Measurements from ENCODE around the gene FBXO31. TPM values are rescaled to one million over a fixed set of nuclear protein-coding genes. Genes with fewer than 3 reads are reported as not detected.

Gene FBXO31
- total and polyA plus RNA-seq, 2 donors (not counting 3 experiments of a cell fraction or from before 2014, with no cell fraction given): 17.1 to 31.8 TPM

DNA sequence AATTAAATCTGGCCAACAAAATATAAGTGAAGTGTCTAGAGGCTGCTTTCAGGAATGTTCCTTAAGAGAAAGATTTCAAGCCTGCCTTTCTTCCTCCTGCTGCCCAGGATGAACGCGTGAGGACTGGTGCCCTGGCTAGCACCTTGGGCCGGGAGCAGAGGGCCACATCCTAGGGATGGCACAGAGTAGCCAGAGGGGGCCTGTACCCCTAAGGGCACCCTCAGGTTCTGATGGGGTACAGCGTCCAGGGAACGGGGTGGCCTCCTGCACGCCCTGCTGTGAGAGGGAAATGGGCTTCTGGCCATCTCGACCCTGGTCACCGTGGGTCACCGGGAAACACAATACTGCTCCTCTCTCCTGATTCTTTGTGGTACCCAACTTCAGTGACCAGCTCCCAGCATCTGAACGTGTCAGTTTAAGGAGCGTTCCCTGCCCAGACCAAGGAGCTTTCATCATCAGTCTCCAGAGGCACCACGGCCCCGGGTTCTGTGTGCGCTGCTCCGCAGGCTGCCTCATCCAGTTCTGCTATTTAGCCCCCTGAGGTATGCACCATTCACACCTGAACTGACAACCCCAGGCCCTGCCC is 48.8 kb upstream of the FBXO31 start:
- FAIRE-seq (no peak), DNase-seq (ENCODE audit: low read depth, low spot score) (no peak)
- POLR2A ChIA-PET: no interaction called here
- no peak overlapping the region for H3K27ac ChIP-seq (ENCODE audit: insufficient read depth, low read depth, low read length)
- H3K36me3 ChIP-seq (ENCODE audit: control insufficient read depth in 2 of 2, extremely low read depth in 1 of 2, insufficient read depth in 2 of 2, low read length in 2 of 2): peaks cover 0 to 12% of the 10 kb centered on the region in 2 experiments
- H3K4me2 ChIP-seq (ENCODE audit: insufficient read depth, low read length): no peak overlapping the region
- dilution Hi-C loops (cut with MboI; ENCODE audit: extremely low pct_ligation_motif_present, low sequenced_read_pairs): no loop called here
- no peak overlapping the region for H3K4me3 ChIP-seq (replicated peaks in 1 of 3; ENCODE audit: insufficient read depth in 1 of 3, low read depth in 1 of 3, low read length in 3 of 3)
- no TSS peak for BruUV-seq (replicated peaks)
- H3K9me3 ChIP-seq (replicated peaks; ENCODE audit: control insufficient read depth, insufficient read depth, low read length): no peaks in the 10 kb centered on the region
- H4K20me1 ChIP-seq (replicated peaks; ENCODE audit: control insufficient read depth, extremely low read depth, insufficient read depth, low read length): no peaks in the 10 kb centered on the region
- H3K27me3 ChIP-seq (ENCODE audit: control insufficient read depth in 2 of 2, insufficient read depth in 2 of 2, low read length in 2 of 2): no peaks in the 10 kb centered on the region
- H3K4me1 ChIP-seq (ENCODE audit: control insufficient read depth, extremely low read depth, insufficient read depth, low read length): peaks cover 18% of the 10 kb centered on the region
- no peak overlapping the region for H3K9ac ChIP-seq (replicated peaks; ENCODE audit: extremely low read depth, insufficient read depth, low read length)
- CTCF ChIA-PET: interaction anchor here (1.3 to 5.2 kb wide), 2 partner anchors 16 to 139 kb away, joined by 4 to 16 read pairs; no protein-coding TSS in a partner anchor
- H3K79me2 ChIP-seq (ENCODE audit: control insufficient read depth, insufficient read depth, low read length): peaks cover 6% of the 10 kb centered on the region
- H2AFZ ChIP-seq (ENCODE audit: low read depth, low read length): no peak overlapping the region
- intact Hi-C loops (cut with micrococcal nuclease): no loop called here
- no peaks in the 10 kb centered on the region for H3K9me1 ChIP-seq (replicated peaks; ENCODE audit: control insufficient read depth, extremely low read depth, insufficient read depth, low read length)
- TF ChIP-seq MYC (IDR thresholded peaks at IDR 0.05; ENCODE audit: low read depth, low read length): no peak
- no peak for TF ChIP-seq GATA2 (IDR thresholded peaks at IDR 0.05; ENCODE audit: insufficient read depth, insufficient read length, low read depth, low read length)
- TF ChIP-seq EZH2 (IDR thresholded peaks at IDR 0.05; ENCODE audit: borderline replicate concordance, low read depth, low read length, severe bottlenecking): no peak

DNA sequence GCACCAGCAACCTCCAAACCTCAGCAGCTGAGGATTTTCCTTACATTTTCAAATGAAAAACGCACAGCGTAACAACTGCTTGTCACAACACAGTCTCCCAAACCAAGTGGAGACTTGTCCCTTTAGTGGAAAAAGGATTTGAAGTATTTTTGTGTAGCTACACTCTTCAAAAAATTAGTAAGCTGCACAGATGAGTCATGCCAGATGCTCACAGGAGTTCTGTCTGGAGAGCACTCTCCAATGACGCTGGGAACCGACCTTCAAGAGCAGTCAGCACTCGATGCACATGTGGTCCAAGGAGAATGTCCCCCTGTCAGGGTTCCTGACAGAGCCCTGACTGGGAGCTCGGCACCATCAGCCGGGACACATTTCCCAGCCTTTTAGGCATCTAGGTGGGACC is 48.4 kb upstream of the FBXO31 start:
- Histone ChIP-seq H2AFZ (ENCODE audit: low read depth, low read length) (no peak overlapping the region), H3K9ac (replicated peaks; ENCODE audit: extremely low read depth, insufficient read depth, low read length) (no peak overlapping the region), H3K4me1 (ENCODE audit: control insufficient read depth, extremely low read depth, insufficient read depth, low read length) (peaks cover 17% of the 10 kb centered on the region), H3K27ac (ENCODE audit: insufficient read depth, low read depth, low read length) (no peak overlapping the region), H3K79me2 (ENCODE audit: control insufficient read depth, insufficient read depth, low read length) (peaks cover 6% of the 10 kb centered on the region), H3K4me2 (ENCODE audit: insufficient read depth, low read length) (no peak overlapping the region), H3K27me3 (ENCODE audit: control insufficient read depth in 2 of 2, insufficient read depth in 2 of 2, low read length in 2 of 2) (no peaks in the 10 kb centered on the region), H3K9me3 (replicated peaks; ENCODE audit: control insufficient read depth, insufficient read depth, low read length) (no peaks in the 10 kb centered on the region), H3K4me3 (replicated peaks in 1 of 3; ENCODE audit: insufficient read depth in 1 of 3, low read depth in 1 of 3, low read length in 3 of 3) (no peak overlapping the region), H3K9me1 (replicated peaks; ENCODE audit: control insufficient read depth, extremely low read depth, insufficient read depth, low read length) (no peaks in the 10 kb centered on the region), H3K36me3 (ENCODE audit: control insufficient read depth in 2 of 2, extremely low read depth in 1 of 2, insufficient read depth in 2 of 2, low read length in 2 of 2) (peaks cover 0 to 12% of the 10 kb centered on the region in 2 experiments), H4K20me1 (replicated peaks; ENCODE audit: control insufficient read depth, extremely low read depth, insufficient read depth, low read length) (no peaks in the 10 kb centered on the region)
- CTCF ChIA-PET: interaction anchor here (1.3 to 5.2 kb wide), 2 partner anchors 15 to 140 kb away, joined by 4 to 16 read pairs; no protein-coding TSS in a partner anchor
- no peak for DNase-seq (ENCODE audit: low read depth, low spot score)
- no peak for FAIRE-seq
- dilution Hi-C loops (cut with MboI; ENCODE audit: extremely low pct_ligation_motif_present, low sequenced_read_pairs): no loop called here
- POLR2A ChIA-PET: no interaction called here
- intact Hi-C loops (cut with micrococcal nuclease): no loop called here
- BruUV-seq (replicated peaks): no TSS peak
- TF ChIP-seq POLR2A (IDR thresholded peaks at IDR 0.05; ENCODE audit: low read depth, low read length) (no peak), JUN (IDR thresholded peaks at IDR 0.05; ENCODE audit: borderline replicate concordance, insufficient read depth, insufficient read length, low read depth) (no peak), POLR2AphosphoS5 (IDR thresholded peaks at IDR 0.05; ENCODE audit: insufficient read depth, low read depth, low read length) (no peak), GATA2 (IDR thresholded peaks at IDR 0.05; ENCODE audit: insufficient read depth, insufficient read length, low read depth, low read length) (no peak), EZH2 (IDR thresholded peaks at IDR 0.05; ENCODE audit: borderline replicate concordance, low read depth, low read length, severe bottlenecking) (no peak), FOS (IDR thresholded peaks at IDR 0.05; ENCODE audit: borderline replicate concordance, insufficient read depth, low read length) (no peak), MYC (IDR thresholded peaks at IDR 0.05; ENCODE audit: low read depth, low read length) (no peak)
- TF ChIP-seq, protein P1, sequence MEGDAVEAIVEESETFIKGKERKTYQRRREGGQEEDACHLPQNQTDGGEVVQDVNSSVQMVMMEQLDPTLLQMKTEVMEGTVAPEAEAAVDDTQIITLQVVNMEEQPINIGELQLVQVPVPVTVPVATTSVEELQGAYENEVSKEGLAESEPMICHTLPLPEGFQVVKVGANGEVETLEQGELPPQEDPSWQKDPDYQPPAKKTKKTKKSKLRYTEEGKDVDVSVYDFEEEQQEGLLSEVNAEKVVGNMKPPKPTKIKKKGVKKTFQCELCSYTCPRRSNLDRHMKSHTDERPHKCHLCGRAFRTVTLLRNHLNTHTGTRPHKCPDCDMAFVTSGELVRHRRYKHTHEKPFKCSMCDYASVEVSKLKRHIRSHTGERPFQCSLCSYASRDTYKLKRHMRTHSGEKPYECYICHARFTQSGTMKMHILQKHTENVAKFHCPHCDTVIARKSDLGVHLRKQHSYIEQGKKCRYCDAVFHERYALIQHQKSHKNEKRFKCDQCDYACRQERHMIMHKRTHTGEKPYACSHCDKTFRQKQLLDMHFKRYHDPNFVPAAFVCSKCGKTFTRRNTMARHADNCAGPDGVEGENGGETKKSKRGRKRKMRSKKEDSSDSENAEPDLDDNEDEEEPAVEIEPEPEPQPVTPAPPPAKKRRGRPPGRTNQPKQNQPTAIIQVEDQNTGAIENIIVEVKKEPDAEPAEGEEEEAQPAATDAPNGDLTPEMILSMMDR (IDR thresholded peaks at IDR 0.05; ENCODE audit: extremely low read depth in 1 of 2, insufficient read depth in 1 of 2, low read depth in 1 of 2, low read length in 2 of 2): no peak
- TF ChIP-seq, protein P2, sequence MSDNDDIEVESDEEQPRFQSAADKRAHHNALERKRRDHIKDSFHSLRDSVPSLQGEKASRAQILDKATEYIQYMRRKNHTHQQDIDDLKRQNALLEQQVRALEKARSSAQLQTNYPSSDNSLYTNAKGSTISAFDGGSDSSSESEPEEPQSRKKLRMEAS (IDR thresholded peaks at IDR 0.05; ENCODE audit: insufficient read depth, insufficient read length): no peak

Measured in endothelial cell of umbilical vein (primary cell).